DMS 273 (cell line): Measurements from ENCODE around the gene KRT14.
"Not testable (repeated sequence)": the region's sequence is repeated elsewhere in the genome, so short reads cannot be mapped to it uniquely, and the experiment has no call there.

Experiments used
- DNase-seq: peaks from one replicate; lab custom pipeline; 2025; ENCODE audit not compliant: unreplicated experiment; lab: John Stamatoyannopoulos, UW

The KRT14 gene

DNA sequence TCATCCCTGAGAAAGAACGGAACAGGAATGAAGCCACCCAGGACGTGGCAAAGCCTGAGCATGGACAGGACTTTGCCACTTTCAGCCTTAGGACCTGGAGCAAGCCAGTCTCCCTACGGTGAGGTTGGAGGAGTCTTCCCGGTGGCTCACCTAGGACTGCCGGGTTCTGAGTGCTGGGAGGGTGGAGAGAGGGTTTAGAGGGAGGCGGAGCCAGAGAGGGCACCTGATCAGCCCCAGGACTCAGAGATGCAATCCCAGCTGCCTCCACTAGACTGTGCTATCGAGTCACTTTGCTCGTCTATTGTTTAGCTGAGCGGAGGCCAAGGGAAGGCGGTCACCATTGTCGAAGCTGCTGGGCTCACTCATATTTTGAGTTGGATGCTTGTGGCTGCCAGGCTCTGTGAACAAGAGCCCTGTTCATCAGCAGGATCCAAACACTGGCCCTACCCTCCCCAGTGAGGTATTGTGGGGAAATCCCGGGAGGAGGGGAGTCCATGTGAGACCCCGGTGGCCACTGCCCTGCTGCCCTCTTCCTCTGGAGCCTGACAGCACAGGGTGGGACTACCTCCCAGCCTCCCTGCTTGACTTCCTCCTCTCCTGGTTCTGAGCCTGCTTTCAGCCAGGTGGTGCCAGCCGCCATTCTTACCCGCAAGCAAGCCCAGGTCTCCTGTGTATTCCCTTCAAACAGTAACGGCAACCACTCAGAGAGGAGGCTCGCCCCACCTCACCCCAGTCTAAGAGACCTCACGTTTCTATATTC, 7.0 kb downstream of the KRT14 start:
- DNase-seq = peak; percentile 90

DNA sequence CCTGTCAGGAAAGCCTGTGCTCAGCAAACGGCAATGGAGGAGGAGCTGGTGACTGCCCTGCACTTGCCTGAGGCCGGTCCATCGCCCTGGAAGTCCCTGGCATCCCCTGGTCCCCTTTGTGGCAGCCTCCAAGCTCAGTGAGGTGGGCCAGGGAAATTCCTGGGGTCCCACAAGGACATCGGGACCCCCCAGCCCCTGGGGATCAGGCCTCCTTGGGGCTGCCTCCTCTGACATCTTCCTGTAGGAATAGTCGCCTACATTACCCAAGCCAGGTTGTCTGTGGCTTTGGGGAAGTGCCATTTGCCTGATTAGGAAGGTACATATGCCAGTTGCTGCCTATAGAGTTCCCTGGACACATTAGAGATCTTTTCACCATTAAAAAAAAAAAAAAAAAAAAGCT, 7.7 kb downstream of the KRT14 start:
- no peak for DNase-seq

DNA sequence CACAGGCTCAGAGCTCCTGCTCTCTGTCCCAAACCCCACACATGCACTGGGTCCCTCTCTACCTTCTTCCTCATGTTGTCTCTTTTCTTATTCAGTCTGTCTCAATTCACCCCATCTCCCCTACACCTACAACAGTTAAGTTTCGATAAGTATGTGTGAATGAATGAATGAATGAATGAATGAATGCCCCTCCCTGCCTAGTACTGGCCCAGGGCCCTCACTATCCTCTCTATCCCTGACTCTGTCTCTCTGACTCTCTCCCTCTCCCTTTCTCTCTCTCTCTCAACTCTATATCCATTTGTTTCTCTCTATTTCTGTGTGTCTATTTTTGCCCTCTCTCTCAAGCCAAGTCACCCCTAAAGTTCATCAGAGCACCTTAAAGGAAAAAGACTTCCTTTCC, 8.2 kb downstream of the KRT14 start:
- DNase-seq = no peak

DNA sequence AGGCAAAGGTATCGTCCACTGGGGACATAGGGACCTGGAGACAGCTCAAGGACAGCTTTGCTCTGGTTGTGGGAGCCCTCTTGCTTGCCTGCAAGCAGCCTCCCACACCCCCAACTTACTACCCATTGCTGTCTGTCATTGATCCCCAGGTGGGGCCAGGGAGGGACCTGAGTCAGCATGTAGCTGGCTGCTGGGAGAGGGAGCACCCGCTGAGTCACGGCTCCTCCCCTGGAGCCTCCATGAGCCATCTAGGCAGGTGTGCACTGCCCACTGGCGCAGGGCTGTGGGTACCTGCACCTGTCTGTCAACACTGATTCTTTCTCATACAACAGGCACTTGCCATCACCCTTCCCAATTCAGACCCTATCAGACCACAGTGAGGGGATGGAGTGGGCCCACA, 10.0 kb downstream of the KRT14 start:
- not testable (repeated sequence) for DNase-seq

DNA sequence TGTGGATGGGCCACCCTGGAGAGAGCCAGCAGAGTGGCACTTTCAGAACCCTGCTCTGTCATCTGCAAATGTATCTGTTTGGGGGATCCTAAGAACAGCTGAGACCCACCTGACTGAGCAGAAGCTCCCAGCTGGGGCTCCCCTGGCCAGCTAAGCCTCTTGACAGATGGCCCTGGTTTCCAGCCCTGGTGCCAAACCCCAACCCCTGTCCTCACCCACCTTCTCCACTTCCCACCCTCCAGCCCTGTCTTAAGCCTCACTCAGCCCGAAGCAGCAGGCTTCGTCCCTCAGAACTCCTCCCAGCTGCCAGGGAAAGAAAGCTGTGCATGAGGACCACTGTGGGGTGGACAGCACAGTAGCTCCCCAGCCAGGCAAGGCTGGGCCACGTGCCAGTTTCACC, 11.4 kb downstream of the KRT14 start:
- DNase-seq = peak; percentile 50

DNA sequence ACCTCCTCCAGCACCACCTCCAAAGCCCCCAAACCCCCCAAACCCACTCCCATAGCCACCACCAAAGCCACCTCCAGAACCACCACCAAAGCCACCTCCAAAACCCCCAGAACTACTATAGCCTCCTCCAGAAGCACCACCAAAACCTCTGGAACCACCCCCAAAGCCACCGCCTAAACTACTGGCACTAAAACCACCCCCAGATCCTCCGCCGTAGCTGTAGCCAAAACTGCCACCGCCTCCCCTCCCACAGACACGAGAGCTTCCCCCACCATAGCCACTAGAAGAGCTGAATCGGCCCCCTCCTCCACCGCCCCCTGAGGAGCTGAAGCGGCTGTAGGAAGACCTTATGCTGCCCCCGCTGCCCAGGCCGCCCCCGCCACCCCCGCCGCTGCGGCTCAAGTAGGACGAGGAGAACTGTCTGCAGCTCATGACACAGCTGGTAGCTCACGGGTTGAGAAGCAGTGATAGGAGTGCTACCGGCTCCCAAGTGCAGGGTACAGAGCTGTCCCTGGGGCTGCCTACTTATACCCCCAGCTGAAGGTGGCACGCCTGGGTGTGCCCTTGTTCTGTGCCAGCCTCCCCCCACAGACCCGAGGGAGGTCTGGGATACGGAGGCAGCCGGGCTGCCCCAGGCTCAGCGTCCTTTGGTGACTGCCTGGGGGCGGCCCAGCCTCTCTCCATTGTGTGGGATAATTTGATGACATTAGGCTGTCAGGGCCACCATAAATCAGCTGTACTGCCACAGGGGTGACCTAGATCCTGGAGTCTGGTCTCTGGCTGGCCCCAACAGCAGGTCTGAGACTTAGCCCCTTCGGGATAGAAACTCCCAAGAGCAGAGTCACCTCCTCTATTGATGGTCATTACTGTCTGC, 14.9 kb downstream of the KRT14 start, which contains the start of gene KRT9:
KRT9 (minus strand) TSS at position 499 of the 874 bp plus-strand sequence; CDS start at position 432, 67 bp downstream.
- DNase-seq = no peak

DNA sequence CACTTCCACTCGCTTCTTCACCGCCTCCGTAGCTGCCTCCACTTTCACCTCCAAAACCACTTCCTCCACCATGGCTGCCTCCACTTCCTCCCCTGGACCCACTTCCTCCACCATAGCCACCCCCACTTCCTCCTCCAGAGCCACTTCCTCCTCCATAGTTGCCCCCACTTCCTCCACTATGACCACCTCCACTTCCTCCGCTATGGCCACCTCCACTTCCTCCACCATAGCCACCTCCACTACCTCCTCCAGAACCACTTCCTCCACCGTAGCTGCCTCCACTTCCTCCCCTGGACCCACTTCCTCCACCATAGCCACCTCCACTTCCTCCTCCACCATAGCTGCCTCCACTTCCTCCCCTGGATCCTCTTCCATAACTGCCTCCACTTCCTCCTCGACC, 19.4 kb downstream of the KRT14 start:
- DNase-seq = no peak

DNA sequence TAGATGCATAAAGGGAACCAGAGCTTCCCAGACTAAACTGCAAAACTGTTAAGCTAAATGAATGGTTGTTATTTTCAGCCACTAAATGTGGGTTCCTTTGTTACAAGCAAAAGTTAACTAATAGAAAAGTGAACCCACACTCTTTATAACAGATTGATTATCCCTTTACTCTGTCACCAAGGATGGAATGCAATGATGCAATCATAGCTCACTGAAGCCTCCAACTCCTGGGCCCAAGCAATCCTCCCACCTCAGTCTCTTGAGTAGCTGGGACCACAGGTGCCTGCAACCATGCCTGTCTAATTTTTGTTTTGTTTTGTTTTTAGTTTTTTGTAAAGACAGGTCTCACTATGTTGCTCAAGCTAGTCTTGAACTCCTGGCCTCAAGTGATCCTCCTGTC, 21.4 kb downstream of the KRT14 start:
- no peak for DNase-seq

DNA sequence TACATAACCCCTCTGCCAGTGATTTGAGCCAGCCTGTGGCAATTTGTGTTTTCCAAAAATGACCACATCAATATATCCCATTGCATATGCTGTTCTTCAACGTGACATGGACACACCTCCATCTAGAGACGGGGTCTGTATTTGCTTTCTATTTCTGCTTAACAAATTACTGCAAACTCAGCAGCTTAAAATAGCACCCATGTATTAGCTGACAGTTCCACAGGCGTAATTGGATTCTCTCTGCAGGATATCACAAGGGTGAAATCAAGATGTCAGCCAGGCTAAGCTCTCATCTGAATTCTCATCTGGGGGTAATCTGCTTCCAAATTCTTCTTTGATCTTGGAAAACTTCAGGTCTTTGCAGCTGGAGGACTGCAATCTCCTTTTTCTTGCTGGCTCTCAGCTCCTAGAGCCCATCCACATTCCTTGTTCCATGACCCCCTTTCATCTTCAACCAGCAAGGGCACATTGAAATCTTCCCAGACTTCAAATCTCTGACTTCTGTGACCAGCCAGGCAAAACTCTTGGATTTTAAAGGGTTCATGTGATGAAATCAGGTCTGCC, 23.0 kb downstream of the KRT14 start:
- no peak for DNase-seq

DNA sequence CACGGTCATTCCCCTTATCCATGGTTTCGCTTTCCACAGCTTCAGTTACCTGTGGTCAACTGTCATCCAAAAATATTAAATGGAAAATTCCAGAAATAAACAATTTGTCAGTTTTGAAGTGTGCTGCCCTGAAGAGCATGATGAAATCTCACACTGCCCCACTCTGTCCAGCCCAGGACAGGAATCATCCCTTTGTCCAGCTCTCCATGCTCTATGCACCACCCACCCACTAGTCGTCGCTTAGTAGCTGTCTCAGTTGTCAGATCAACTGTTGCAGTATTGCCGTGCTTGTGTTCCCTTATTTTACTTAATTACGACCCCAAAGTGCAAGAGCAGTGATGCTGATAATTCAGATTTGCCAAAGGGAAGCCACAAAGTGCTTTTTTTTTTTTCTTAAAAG, 25.1 kb downstream of the KRT14 start:
- no peak for DNase-seq

DNA sequence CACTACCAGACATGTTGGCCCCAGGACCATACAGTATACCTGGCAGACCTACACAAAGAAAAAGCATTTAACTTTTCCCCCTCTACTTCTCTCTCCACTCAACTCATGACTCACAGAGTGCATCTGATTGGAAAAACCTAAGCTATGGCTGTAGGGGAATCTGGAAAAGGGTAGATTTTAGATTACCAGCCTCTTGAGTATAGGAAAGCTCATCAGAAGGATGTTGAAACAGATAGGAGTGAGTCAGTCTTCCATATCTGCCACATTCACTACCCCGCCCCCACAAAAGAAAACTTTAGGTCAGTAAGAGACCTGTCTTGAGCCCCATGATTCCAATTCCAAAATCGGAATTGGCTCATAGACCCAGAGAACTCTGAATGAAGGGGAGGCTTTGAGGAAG, 27.1 kb downstream of the KRT14 start:
- no peak for DNase-seq

DNA sequence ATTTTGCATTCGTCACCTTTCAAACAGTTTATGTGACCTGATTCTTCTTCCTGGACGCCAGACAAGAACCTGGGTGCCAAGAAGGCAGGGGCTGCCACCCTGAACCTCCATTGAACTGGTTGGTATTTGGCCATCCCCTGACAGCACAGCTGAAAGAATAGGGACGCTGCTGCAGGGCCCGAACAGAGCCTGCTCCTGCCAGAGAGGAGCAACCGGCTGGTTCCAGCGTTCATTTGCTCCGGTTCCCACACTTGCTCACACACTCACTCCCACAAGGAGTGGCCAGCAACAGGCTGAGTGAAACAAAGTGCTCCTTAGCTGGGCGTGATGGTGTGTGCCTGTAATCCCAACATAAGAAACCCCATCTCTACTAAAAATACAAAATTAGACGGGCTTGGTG, 29.8 kb downstream of the KRT14 start:
- no peak for DNase-seq

DNA sequence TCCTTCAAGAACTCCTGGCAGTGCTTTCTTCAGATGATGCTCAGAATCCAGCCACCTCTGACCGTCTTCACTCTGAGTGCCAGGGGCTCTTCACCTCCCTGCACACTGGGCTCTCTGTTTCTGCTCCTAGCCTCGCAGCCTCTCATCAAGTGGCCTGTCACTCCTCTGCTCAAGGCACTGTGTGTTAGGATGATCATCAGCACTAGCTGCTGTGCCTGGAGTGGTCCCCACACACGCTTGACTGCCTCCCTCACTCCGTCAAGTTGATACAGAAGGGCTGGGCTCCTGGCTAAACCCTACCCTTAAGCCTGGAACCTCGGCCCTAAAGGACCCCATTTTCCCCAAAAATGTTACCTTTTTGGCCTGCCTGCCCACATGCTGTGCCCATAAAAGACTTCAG, 30.4 kb downstream of the KRT14 start:
- no peak for DNase-seq

DNA sequence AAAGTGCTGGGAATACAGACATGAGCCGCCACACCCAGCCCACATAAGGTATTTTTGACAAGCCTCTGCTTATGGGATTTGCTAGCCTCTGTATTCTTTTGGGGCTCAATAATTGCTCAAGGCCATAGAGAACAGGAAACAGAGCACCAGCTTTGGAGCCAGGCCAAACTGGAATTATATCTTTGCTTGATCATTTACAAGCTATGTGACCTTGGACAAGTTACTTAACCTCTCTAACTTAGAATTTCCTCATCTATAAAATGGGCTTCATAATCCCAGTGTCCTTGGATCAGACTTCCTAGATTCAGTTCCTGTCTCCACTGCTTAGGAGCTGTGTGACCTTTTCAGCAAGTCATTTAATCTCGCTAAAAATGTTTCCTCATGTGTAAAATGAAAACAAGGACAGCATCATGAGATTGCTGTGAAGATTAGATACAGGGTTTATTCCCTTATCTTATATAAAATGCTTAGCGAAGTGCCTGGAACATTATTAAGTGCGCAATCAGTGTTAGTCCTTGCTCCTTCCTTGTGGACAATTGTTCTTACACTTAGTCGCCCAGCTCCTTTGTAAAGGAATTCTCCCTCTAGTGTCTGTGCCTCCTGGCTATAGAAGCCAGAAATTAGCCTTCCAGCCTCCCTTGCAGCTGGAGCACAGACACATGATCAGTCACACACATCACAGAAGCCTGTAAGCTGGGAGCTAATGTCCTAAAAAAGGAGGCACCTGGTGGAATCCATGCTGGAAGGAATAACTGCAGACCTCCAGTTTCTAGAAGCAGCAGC, 31.4 kb downstream of the KRT14 start:
- DNase-seq = no peak

DNA sequence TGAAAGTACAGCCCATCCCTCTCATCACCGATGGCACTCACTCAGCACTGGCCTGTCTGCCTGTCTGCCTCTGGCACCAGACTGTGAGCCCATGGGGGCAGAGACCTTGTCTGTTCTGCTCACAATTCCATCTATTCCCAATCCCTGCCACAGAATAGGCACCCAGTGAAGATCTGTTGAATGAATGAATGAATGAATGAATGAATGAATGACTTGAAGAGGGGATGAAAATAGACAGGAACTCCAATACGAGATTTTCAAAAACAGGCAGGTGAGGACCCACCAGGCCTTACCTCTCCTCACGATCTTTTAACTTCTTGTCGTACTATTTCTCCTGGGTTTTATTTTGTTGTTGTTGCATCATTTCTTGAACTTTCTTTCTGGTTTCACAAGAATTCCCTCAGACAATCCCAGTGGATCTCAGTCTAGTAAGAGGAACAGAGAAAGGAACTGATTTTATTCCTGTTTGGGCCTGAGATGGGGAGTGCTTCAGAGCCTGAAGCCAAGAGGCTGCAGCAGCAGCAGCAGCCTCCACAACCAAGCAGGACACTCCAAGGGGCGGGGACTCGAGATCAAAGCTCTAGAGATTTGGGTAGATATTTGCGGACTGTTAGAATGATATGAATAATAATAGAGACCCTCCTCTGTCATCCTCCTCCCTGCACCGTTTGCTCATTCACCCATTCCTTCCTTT, 32.6 kb downstream of the KRT14 start:
- DNase-seq = no peak

DNA sequence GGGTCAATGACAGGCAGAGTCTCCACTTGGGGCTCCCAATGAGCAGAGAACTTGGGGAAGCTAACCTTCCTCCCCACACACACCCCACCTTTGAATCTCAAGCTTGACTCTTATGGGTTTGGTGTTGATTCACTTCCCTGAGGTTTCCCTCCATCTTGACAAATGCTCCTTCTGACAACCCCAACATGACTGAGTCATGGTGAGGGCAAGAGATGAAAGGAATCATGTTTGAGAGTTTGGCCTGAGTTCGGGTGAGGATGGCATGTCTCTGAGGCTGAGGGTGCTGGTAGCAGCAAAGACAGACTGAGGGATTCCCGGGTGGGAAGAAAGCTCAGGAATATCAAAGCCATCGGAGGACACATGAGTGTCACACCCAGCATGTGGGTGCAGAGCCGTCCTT, 33.5 kb downstream of the KRT14 start:
- DNase-seq = no peak

DNA sequence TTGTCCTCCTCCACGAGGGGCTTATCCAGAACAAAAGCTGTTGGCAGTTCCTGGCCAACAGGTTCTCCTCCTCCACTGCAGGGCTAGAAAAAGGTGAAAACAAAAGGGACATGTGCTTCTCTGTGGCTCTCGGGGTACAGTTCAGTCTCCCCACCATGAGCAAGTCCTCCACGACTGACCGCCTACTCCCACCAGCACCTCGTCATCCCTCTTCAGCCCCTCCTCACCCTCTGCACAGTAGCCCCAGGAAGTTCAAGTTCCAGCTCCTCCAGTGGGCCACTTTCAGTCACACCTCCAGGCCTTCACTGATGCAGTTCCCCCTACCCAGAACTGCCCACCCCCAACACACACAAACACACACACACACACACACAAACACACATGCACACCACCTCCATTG, 34.2 kb downstream of the KRT14 start:
- DNase-seq = no peak

DNA sequence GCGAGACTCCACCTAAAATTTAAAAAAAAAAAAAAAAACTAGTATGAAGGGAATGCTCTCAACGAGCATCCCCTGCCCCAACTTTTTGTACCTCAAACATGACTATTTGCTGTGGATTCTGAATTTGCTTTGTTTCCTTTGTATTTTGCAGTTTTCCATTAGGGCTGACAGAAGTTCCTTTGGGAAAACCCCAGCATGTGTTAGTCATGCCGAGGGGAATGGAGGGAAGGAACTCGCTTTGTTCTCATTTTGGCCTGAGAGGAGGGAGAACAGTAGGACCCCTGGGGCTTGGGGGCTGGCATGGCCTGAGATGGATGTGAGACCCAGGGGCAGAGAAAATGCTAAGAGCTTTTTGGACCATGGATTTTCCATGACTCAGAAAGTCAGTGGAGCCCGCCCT, 35.3 kb downstream of the KRT14 start:
- DNase-seq = no peak

DNA sequence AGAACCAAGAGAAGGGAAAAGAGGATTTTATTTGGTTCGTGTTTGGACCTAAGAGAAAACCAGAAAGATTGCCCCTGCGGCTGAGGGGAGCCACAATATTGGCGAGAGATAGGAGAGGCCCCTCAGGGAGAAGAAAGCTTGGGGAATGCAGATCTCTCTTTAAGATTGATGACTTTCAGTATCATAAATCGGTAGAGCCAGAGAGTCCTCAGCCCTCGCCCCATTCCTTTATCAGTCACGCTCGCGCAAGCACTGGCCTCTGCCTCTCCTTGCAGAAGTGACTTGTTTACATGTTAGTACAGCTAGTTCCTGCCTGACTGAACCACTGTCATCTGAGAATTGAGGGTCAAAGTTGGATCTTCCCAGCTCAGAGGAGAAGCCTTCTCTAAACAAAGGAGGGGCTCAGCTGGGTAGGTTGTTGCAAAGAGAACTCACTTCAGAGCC, 37.1 kb downstream of the KRT14 start:
- no peak for DNase-seq

DNA sequence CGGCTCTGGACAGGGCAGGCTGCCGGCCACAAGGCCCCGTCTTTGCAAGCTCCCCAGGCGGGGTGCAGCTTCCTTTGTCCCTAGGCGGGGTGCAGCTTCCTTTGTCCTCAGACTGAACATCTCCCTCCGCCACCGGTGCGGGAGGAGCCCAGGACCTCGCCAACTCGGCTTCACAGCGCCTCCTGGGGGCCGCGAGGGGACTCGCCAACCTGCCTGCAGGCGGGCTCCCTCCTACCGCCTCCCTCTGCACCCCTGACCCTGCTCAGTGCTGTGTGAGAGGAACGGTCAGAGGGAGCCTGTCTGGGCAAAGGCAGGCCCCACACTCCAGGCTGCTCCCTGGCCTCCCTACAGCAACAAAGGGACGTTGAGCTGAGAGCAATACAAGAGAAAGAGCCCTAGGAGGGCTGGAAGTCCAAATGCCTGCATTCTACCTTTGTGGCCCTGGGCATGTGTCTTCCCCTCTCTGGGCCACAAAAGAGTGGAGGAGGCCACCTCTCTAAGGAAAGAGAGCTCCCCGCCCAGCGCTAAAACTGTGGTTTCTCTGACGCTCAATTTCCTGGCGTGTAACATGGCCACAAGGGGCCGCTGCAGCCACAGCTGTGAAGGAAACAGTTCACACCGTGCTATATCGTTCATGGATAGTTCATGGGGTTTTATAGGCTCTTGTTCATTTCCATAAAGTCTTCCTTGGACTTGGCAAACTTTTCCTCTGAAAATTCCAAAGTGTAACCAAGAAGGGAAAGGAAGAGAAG, 37.7 kb downstream of the KRT14 start:
- peak; percentile 93 for DNase-seq
